Neural progenitor cell (in vitro differentiated cells): ENCODE data around the gene TFDP1. TPM values are rescaled to one million over a fixed set of nuclear protein-coding genes. Genes with fewer than 3 reads are reported as not detected.

Source experiments
- DNase-seq: peaks from one replicate; pipeline ENCODE4 v3.0.0-alpha.2; 2016; ENCODE audit warnings: low spot score
- H2AFZ ChIP-seq: fragments of 200-600 bp; sonication (generic); replicated peaks from 2 replicates; pipeline ENCODE4 v1.6.1; 2016; ENCODE audit warnings: antibody characterized with exemption
- H3F3A ChIP-seq: fragments of 200-600 bp; sonication (generic); 2 replicates; pipeline ENCODE4 v1.6.1; 2016; ENCODE audit warnings: antibody characterized with exemption, low read depth
- H3K27ac ChIP-seq: fragments of 200-600 bp; sonication (generic); 2 replicates; pipeline ENCODE4 v1.5.1; 2016; ENCODE audit warnings: mild to moderate bottlenecking
- H3K27me3 ChIP-seq: fragments of 200-600 bp; sonication (generic); 2 replicates; pipeline ENCODE4 v1.6.1; 2016; ENCODE audit warnings: mild to moderate bottlenecking, moderate library complexity
- H3K36me3 ChIP-seq: fragments of 200-600 bp; sonication (generic); 2 replicates; pipeline ENCODE4 v1.5.1; 2016
- H3K4me1 ChIP-seq: fragments of 200-600 bp; sonication (generic); 2 replicates; pipeline ENCODE4 v1.6.1; 2016; ENCODE audit warnings: mixed run types
- H3K4me2 ChIP-seq: fragments of 200-600 bp; sonication (generic); 2 replicates; pipeline ENCODE4 v1.6.1; 2016
- H3K4me3 ChIP-seq: fragments of 200-600 bp; sonication (generic); 2 replicates; pipeline ENCODE4 v1.5.1; 2016
- H3K79me2 ChIP-seq: fragments of 200-600 bp; sonication (generic); 2 replicates; pipeline ENCODE4 v1.6.1; 2016; ENCODE audit warnings: low read depth
- H3K9ac ChIP-seq: fragments of 200-600 bp; sonication (generic); 2 replicates; pipeline ENCODE4 v1.6.1; 2016
- H3K9me3 ChIP-seq: fragments of 200-600 bp; sonication (generic); 2 replicates; pipeline ENCODE4 v1.5.1; 2016; ENCODE audit warnings: low read depth
- H4K20me1 ChIP-seq: fragments of 200-600 bp; sonication (generic); 2 replicates; pipeline ENCODE4 v1.6.1; 2016; ENCODE audit warnings: low read depth
- H3K27ac Mint-ChIP-seq: 3 replicates; pipeline ENCODE4 v1.8.0; 2021; ENCODE audit warnings: mixed read lengths
- H3K27me3 Mint-ChIP-seq: 2 replicates; pipeline ENCODE4 v1.8.0; 2022; ENCODE audit warnings: low read depth, mild to moderate bottlenecking, inconsistent platforms, moderate library complexity, mixed read lengths; ENCODE audit not compliant: insufficient read depth
- H3K36me3 Mint-ChIP-seq: 3 replicates; pipeline ENCODE4 v1.8.0; 2021; ENCODE audit warnings: mixed read lengths
- H3K4me1 Mint-ChIP-seq: 3 replicates; pipeline ENCODE4 v1.8.0; 2021; ENCODE audit warnings: mixed read lengths
- H3K4me3 Mint-ChIP-seq: 3 replicates; pipeline ENCODE4 v1.8.0; 2021; ENCODE audit warnings: mild to moderate bottlenecking, moderate library complexity, mixed read lengths
- H3K9me3 Mint-ChIP-seq: 3 replicates; pipeline ENCODE4 v1.8.0; 2020; ENCODE audit warnings: mixed read lengths
- CTCF ChIP-seq: fragments of 200-600 bp; sonication (generic); IDR thresholded peaks from 2 replicates; pipeline ENCODE4 v1.5.1; 2017; ENCODE audit warnings: antibody characterized with exemption, mild to moderate bottlenecking
- EZH2 ChIP-seq: fragments of 200-600 bp; sonication (generic); IDR thresholded peaks from 2 replicates; pipeline ENCODE4 v1.6.1; 2017; ENCODE audit warnings: antibody characterized with exemption, mild to moderate bottlenecking, moderate library complexity
- EZH2phosphoT487 ChIP-seq: fragments of 200-600 bp; sonication (generic); IDR thresholded peaks from 2 replicates; pipeline ENCODE4 v1.6.1; 2017; ENCODE audit warnings: antibody characterized with exemption
- total RNA-seq: library from RNA; depleted of rRNA; stranded (reverse); fragments of >200 nt; gene quantifications from 2 replicates; pipeline ENCODE4 v1.2.3, GENCODE V29; 2015; ENCODE audit warnings: low replicate concordance

Gene TFDP1
- total RNA-seq, 1 donor from 2014 or later: 88.6 TPM

DNA sequence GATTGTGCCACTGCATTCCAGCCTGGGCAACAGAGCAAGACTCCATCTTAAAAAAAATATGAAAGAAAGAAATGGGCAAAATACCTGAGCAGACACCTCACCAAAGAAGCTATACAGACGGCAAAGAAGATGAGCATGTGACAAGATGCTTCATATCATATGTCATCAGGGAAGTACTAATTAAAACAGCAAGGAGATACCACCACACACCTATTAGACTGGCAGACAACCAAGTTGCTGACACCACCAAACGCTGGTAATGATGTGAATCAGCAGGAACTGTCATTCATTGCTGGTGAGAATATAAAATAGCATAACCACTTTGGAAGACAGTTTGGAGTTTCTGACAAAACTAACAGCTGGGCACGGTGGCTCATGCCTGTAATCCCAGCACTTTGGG lies 11.5 kb upstream of the TFDP1 start:
- H3K36me3 Mint-ChIP-seq: peaks cover 8% of the 10 kb centered on the region
- Histone ChIP-seq H3K9ac (no peak overlapping the region), H3K4me1 (no peaks in the 10 kb centered on the region), H3K27ac (no peak overlapping the region), H4K20me1 (no peaks in the 10 kb centered on the region), H3K4me3 (no peak overlapping the region), H3F3A (no peaks in the 10 kb centered on the region), H3K79me2 (no peaks in the 10 kb centered on the region), H3K36me3 (peaks cover 11% of the 10 kb centered on the region), H2AFZ (no peak overlapping the region), H3K27me3 (no peaks in the 10 kb centered on the region), H3K4me2 (no peak overlapping the region), H3K9me3 (peaks cover 5% of the 10 kb centered on the region)
- TF ChIP-seq EZH2phosphoT487: no peak
- no peak for TF ChIP-seq EZH2
- no peak for TF ChIP-seq CTCF
- H3K27ac Mint-ChIP-seq: no peak overlapping the region
- H3K4me3 Mint-ChIP-seq: no peak overlapping the region
- no peak for DNase-seq
- no peaks in the 10 kb centered on the region for H3K27me3 Mint-ChIP-seq
- peaks cover 32% of the 10 kb centered on the region for H3K9me3 Mint-ChIP-seq
- H3K4me1 Mint-ChIP-seq: no peaks in the 10 kb centered on the region

- no peaks in the 10 kb centered on the region for H3K79me2 ChIP-seq
- H3K4me1 ChIP-seq: no peaks in the 10 kb centered on the region
- H3K36me3 ChIP-seq: peaks cover 11% of the 10 kb centered on the region
- H3F3A ChIP-seq: peaks cover 7% of the 10 kb centered on the region
- no peaks in the 10 kb centered on the region for H3K27me3 ChIP-seq
- no peak overlapping the region for H3K4me3 ChIP-seq
- no peak overlapping the region for H3K27ac Mint-ChIP-seq
- H3K9me3 Mint-ChIP-seq: peaks cover 28% of the 10 kb centered on the region
- DNase-seq: no peak
- no peaks in the 10 kb centered on the region for H3K27me3 Mint-ChIP-seq
- no peak overlapping the region for H3K4me3 Mint-ChIP-seq
- H3K27ac ChIP-seq: no peak overlapping the region
- TF ChIP-seq CTCF (no peak), EZH2phosphoT487 (no peak), EZH2 (no peak)
- H3K9me3 ChIP-seq: peaks cover 5% of the 10 kb centered on the region
- H3K4me2 ChIP-seq: no peak overlapping the region
- no peaks in the 10 kb centered on the region for H4K20me1 ChIP-seq
- H3K36me3 Mint-ChIP-seq: peaks cover 8% of the 10 kb centered on the region
- no peaks in the 10 kb centered on the region for H3K4me1 Mint-ChIP-seq
- no peak overlapping the region for H3K9ac ChIP-seq
- no peak overlapping the region for H2AFZ ChIP-seq
Observed at GRCh38 chr13:113576597-113576996, 8.0 kb upstream of the TFDP1 start.

DNA sequence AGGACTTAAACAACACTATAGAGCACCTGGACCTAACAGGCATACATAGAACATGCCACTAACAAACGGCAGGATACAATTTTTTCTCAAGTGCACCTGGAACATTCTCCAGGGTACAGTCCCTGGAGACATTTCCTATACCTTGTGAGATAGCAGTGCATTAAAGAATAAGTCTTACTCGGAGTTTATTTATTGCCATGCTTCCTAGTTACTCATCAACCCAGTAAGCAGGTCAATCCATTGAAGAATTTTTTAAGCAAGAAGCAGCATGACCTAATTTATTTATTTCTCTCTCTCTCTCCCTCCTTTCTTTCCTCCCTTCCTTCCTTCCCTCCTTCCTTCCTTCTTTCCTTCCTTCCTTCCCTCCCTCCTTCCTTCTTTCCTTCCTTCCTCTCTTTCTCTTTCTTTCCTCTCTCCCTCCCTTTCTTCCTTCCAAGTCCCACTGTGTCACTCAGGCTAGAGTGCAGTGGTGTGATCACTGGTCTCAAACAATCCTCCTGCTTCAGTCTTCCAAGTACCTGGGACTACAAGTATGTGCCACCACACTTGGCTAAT lies 6.6 kb upstream of the TFDP1 start:
- H3K9me3 Mint-ChIP-seq: peaks cover 18% of the 10 kb centered on the region
- Histone ChIP-seq H3K79me2 (no peaks in the 10 kb centered on the region), H3K36me3 (peaks cover 11% of the 10 kb centered on the region), H2AFZ (no peak overlapping the region), H3K9ac (no peak overlapping the region), H3K27me3 (no peaks in the 10 kb centered on the region), H3F3A (peaks cover 19% of the 10 kb centered on the region), H3K4me3 (no peak overlapping the region), H4K20me1 (no peaks in the 10 kb centered on the region), H3K9me3 (peaks cover 5% of the 10 kb centered on the region), H3K4me2 (no peak overlapping the region), H3K27ac (no peak overlapping the region), H3K4me1 (no peaks in the 10 kb centered on the region)
- peaks cover 3% of the 10 kb centered on the region for H3K27me3 Mint-ChIP-seq
- H3K36me3 Mint-ChIP-seq: peaks cover 4% of the 10 kb centered on the region
- no peak overlapping the region for H3K27ac Mint-ChIP-seq
- no peak for DNase-seq
- no peak for TF ChIP-seq CTCF
- TF ChIP-seq EZH2phosphoT487: no peak
- H3K4me1 Mint-ChIP-seq: no peaks in the 10 kb centered on the region
- no peak overlapping the region for H3K4me3 Mint-ChIP-seq
